ENCODE data around the gene ETNK2. TPM values are rescaled to one million over a fixed set of nuclear protein-coding genes. Genes with fewer than 3 reads are reported as not detected.

The ETNK2 gene
- total RNA-seq, 1 donor from 2014 or later = 6.8 TPM

DNA sequence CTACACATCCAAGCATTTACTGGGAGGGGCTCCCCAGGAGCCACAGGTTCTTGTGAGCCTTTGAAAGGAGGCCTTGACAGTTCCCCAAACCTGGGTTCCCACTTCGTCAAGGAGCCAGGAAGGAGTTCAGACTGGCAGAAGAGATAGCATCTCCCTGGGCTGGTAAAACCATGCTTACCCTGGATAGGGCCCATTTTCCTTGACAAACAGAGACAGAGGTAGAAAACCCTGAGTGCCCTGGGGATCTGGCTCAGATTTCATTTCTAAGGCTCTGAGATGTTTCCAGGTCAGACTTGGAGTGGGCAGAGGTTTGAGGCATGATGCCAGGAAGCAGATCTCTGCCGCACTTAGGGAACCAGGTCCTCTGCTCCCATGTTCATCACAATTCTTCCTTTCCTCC lies 2.7 kb downstream of the ETNK2 start:
- H3K27ac ChIP-seq (ENCODE audit: low read depth, low read length) = no peak overlapping the region
- H3K36me3 ChIP-seq (ENCODE audit: control insufficient read depth in 3 of 3, insufficient read depth in 3 of 3, low read length in 3 of 3) = no peaks in the 10 kb centered on the region
- H3K4me3 ChIP-seq (ENCODE audit: low read length in 3 of 3) = no peak overlapping the region
- H3K4me1 ChIP-seq (ENCODE audit: control insufficient read depth in 3 of 3, insufficient read depth in 3 of 3, low read length in 3 of 3) = peaks cover 5 to 18% (median 8%) of the 10 kb centered on the region in 3 donors
- no peak overlapping the region for H3K9ac ChIP-seq (ENCODE audit: low read depth in 1 of 3, low read length in 3 of 3)
- H3K27me3 ChIP-seq (ENCODE audit: control insufficient read depth in 3 of 3, insufficient read depth in 3 of 3, low read length in 3 of 3) = peaks cover 8 to 26% (median 15%) of the 10 kb centered on the region in 3 donors
- H3K9me3 ChIP-seq (ENCODE audit: control insufficient read depth in 3 of 3, low read length in 3 of 3) = no peaks in the 10 kb centered on the region

DNA sequence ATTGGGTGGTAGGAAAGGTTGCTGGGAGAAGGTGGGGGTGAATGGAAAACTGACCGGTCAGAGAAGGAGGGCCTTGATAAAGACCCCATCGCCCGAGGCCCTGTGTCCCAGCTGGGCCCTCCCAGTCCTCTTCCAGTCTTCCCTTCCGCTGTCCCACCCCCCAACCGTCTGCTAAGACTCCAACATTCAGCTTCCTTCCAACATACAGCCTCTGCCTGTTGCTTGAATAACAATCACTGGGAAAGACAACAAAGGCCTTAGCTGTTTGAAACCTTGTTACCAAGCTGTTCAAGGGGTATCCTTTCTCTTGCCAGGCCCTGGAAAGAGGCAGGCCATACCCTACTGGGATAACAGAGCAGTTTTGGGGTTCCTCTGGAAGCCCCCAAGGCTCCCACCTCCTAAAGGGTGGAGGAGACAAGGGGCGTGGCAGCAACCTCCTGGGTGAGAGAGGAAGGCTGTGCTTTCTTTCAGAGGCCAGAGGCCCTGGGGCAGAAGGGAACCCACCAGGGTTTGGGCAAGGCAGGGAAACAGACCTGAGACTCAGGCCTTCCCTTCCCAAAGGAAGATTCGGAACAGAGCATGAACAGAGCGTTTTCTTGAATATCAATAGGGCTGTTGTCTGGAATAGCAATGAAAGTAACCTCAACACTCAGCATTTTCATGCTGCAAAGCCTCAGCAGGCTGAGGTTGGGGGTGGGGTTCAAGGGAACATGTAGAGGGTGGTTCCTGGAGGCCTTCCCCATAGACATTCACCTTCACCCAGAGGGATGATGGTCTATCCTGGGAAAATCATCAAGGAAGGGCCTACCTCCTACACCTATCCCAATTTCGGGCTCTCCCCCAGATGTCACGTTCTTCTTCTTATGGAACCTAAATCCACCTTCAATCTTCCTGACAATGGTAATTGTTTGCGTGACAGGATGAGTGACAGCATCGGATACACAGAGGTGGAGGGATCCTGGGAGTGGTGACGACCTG lies 4.1 kb downstream of the ETNK2 start:
- no peak overlapping the region for H3K27ac ChIP-seq (ENCODE audit: low read depth, low read length)
- no peaks in the 10 kb centered on the region for H3K36me3 ChIP-seq (ENCODE audit: control insufficient read depth in 3 of 3, insufficient read depth in 3 of 3, low read length in 3 of 3)
- no peak overlapping the region for H3K9ac ChIP-seq (ENCODE audit: low read depth in 1 of 3, low read length in 3 of 3)
- no peaks in the 10 kb centered on the region for H3K9me3 ChIP-seq (ENCODE audit: control insufficient read depth in 3 of 3, low read length in 3 of 3)
- no peak overlapping the region for H3K4me3 ChIP-seq (ENCODE audit: low read length in 3 of 3)
- peaks cover 5 to 16% (median 7%) of the 10 kb centered on the region in 3 donors for H3K4me1 ChIP-seq (ENCODE audit: control insufficient read depth in 3 of 3, insufficient read depth in 3 of 3, low read length in 3 of 3)
- H3K27me3 ChIP-seq (ENCODE audit: control insufficient read depth in 3 of 3, insufficient read depth in 3 of 3, low read length in 3 of 3) = peaks cover 8 to 16% (median 11%) of the 10 kb centered on the region in 3 donors

DNA sequence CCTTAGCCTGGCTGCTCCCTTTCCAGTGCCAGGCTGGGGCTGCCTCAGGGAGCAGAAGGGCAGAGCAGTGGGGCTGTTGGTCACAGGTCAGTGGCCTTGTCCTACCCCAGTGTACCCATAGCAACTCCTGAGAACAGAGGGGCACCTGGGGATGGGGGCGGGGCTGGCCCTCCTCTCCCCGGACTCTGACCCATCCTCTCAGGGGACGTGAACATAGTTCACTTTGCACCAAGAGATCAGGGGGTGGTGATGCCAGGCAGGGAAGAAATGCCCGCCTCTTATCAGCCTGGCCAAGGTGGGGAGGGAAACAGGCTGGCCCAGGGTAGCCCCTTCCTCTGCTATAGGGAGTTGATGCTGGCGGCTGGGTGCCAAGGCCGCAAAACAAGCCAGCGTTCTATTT lies 4.9 kb downstream of the ETNK2 start:
- Histone ChIP-seq H3K4me1 (ENCODE audit: control insufficient read depth in 3 of 3, insufficient read depth in 3 of 3, low read length in 3 of 3) (peaks cover 0 to 10% (median 2%) of the 10 kb centered on the region in 3 donors), H3K9me3 (ENCODE audit: control insufficient read depth in 3 of 3, low read length in 3 of 3) (no peaks in the 10 kb centered on the region), H3K9ac (ENCODE audit: low read depth in 1 of 3, low read length in 3 of 3) (no peak overlapping the region), H3K4me3 (ENCODE audit: low read length in 3 of 3) (no peak overlapping the region), H3K36me3 (ENCODE audit: control insufficient read depth in 3 of 3, insufficient read depth in 3 of 3, low read length in 3 of 3) (no peaks in the 10 kb centered on the region), H3K27me3 (ENCODE audit: control insufficient read depth in 3 of 3, insufficient read depth in 3 of 3, low read length in 3 of 3) (peaks cover 4 to 10% (median 6%) of the 10 kb centered on the region in 3 donors), H3K27ac (ENCODE audit: low read depth, low read length) (no peak overlapping the region)

DNA sequence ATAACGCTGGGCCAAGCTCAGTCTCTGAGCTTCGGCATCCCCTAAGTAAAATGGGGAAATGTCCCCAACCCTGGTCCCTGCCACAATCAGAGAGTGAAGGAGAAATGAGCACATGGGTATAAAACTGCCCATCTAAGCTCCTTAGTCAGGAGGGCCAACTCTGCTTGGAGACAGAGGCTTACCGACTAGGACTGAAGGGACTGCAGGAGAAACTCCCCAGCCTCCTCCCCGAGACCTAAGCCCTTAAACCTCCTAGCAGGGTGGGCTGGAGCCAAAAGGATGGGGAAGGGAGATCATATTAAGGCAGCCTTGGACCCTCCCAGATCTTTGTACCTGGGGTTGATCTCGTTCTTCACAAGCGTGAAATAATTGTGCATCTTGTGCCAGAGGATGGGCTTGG lies 5.5 kb downstream of the ETNK2 start:
- H3K4me1 ChIP-seq (ENCODE audit: control insufficient read depth in 3 of 3, insufficient read depth in 3 of 3, low read length in 3 of 3) = peaks cover 0 to 10% (median 2%) of the 10 kb centered on the region in 3 donors
- no peak overlapping the region for H3K4me3 ChIP-seq (ENCODE audit: low read length in 3 of 3)
- no peaks in the 10 kb centered on the region for H3K36me3 ChIP-seq (ENCODE audit: control insufficient read depth in 3 of 3, insufficient read depth in 3 of 3, low read length in 3 of 3)
- no peak overlapping the region for H3K27ac ChIP-seq (ENCODE audit: low read depth, low read length)
- no peak overlapping the region for H3K9ac ChIP-seq (ENCODE audit: low read depth in 1 of 3, low read length in 3 of 3)
- H3K27me3 ChIP-seq (ENCODE audit: control insufficient read depth in 3 of 3, insufficient read depth in 3 of 3, low read length in 3 of 3) = peaks cover 5 to 10% (median 5%) of the 10 kb centered on the region in 3 donors
- H3K9me3 ChIP-seq (ENCODE audit: control insufficient read depth in 3 of 3, low read length in 3 of 3) = no peaks in the 10 kb centered on the region

DNA sequence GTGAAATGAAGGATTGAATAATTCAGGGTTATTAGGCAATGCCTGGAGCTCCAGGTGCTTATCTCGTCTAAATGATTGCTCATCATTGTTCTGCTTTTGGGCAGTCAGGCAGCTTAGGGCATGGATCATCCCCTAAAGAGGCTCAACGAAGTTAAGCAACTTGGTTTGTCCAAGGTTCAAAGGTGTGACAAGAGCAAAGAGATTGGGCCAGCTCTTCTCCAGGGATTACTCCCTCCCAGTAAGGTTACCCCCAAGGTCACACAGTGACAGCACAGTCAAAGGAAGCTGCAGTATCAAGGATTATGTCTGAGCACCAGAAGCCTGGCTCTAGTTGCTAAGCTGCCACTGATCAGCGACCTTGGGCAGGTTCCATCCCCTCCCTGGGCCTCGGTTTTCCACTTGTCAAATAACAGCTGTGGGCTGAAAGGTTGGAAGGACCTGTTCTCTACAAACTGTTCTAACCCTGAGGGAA lies 6.8 kb downstream of the ETNK2 start:
- no peaks in the 10 kb centered on the region for H3K36me3 ChIP-seq (ENCODE audit: control insufficient read depth in 3 of 3, insufficient read depth in 3 of 3, low read length in 3 of 3)
- no peak overlapping the region for H3K4me3 ChIP-seq (ENCODE audit: low read length in 3 of 3)
- peaks cover 0 to 7% (median 0%) of the 10 kb centered on the region in 3 donors for H3K4me1 ChIP-seq (ENCODE audit: control insufficient read depth in 3 of 3, insufficient read depth in 3 of 3, low read length in 3 of 3)
- no peak overlapping the region for H3K9ac ChIP-seq (ENCODE audit: low read depth in 1 of 3, low read length in 3 of 3)
- no peak overlapping the region for H3K27ac ChIP-seq (ENCODE audit: low read depth, low read length)
- peaks cover 2 to 3% (median 3%) of the 10 kb centered on the region in 3 donors for H3K27me3 ChIP-seq (ENCODE audit: control insufficient read depth in 3 of 3, insufficient read depth in 3 of 3, low read length in 3 of 3)
- H3K9me3 ChIP-seq (ENCODE audit: control insufficient read depth in 3 of 3, low read length in 3 of 3) = no peaks in the 10 kb centered on the region

DNA sequence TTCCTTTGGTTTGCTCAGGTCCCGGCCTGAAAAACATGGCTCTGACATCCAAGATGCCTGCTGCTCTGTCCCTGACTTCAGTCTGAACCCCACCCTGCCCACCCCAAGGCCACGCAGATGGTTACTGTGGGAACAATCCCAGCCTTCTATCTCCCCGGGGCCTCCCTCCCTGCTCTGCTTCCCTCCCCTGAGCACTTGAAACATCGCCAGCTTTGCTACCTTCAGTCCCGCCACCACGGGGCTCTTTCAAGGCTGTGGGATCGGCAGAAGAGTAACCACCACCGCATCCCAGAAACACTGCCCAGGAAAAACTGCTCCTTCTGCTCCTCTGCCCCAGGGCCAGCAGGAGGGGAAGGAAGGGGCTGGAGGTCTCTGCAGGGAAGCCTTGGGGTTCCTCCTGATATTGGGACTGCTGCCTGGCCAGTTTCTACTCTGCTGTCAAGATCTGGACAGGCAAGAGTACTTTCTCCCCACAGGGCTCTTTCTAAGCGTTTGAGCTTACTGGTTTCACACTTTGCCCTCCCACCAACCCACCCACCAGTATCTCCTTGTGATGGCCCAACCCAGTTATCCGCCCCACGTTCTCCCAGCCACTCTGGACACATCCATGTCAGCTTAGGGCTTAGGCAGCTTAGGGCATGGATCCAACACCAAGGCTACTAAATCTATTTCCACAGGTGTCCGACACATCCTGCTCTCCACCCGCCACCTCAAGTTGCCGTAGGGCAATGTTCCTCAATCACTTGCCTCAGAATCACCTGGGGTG lies 8.4 kb downstream of the ETNK2 start:
- Histone ChIP-seq H3K9ac (ENCODE audit: low read depth in 1 of 3, low read length in 3 of 3) (no peak overlapping the region), H3K4me1 (ENCODE audit: control insufficient read depth in 3 of 3, insufficient read depth in 3 of 3, low read length in 3 of 3) (peaks cover 0 to 3% (median 3%) of the 10 kb centered on the region in 3 donors), H3K4me3 (ENCODE audit: low read length in 3 of 3) (no peak overlapping the region), H3K27me3 (ENCODE audit: control insufficient read depth in 3 of 3, insufficient read depth in 3 of 3, low read length in 3 of 3) (peaks cover 0 to 3% (median 2%) of the 10 kb centered on the region in 3 donors), H3K36me3 (ENCODE audit: control insufficient read depth in 3 of 3, insufficient read depth in 3 of 3, low read length in 3 of 3) (no peaks in the 10 kb centered on the region), H3K9me3 (ENCODE audit: control insufficient read depth in 3 of 3, low read length in 3 of 3) (no peaks in the 10 kb centered on the region), H3K27ac (ENCODE audit: low read depth, low read length) (no peak overlapping the region)

DNA sequence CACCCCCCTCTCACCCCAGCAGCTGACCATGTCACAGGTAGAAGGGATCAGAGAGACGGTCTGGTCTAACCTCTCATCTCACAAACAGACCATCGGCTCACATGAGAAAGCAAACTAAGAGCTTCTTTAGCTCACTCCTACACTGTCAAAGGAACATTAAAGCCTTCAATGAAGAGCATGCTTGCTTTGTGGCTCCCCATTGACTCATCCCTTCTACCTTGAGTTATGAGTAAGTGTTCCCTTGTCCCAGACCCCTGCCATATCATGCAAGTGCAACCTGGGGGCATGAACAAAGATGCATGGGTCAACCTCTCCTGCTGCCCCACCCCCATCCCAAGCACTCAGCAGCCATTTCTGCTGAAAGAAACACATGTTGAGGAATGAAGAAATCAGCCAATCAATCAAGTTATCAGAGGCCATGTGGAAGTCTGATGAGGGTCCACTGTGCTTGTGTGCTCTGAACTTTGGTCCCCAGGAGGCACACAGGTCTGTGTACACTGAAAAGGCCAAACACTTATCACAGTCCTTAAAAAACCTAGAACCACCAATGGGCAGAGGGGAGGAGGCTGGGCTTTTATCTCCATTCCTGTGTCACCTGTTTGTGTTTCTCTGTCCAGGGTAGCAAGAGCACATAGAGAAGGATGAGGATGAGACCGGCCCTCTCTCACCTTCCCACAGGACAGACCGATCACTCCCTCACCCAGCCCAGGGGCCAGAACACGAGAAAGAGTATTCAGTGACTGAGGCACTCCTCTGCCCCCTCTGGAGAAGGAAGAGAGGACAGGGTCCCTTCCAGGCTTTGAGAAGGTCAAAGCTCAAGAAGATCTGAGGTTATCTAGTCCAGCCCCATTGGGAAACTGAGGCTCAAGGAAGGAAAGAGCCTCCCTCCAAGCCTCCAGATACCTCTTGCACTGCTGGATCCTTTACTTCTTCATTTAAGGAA lies 9.5 kb downstream of the ETNK2 start:
- peaks cover 0 to 3% (median 3%) of the 10 kb centered on the region in 3 donors for H3K4me1 ChIP-seq (ENCODE audit: control insufficient read depth in 3 of 3, insufficient read depth in 3 of 3, low read length in 3 of 3)
- no peak overlapping the region for H3K4me3 ChIP-seq (ENCODE audit: low read length in 3 of 3)
- no peak overlapping the region for H3K27ac ChIP-seq (ENCODE audit: low read depth, low read length)
- peaks cover 0 to 3% (median 0%) of the 10 kb centered on the region in 3 donors for H3K36me3 ChIP-seq (ENCODE audit: control insufficient read depth in 3 of 3, insufficient read depth in 3 of 3, low read length in 3 of 3)
- H3K27me3 ChIP-seq (ENCODE audit: control insufficient read depth in 3 of 3, insufficient read depth in 3 of 3, low read length in 3 of 3) = peaks cover 0 to 3% (median 2%) of the 10 kb centered on the region in 3 donors
- H3K9ac ChIP-seq (ENCODE audit: low read depth in 1 of 3, low read length in 3 of 3) = no peak overlapping the region
- no peaks in the 10 kb centered on the region for H3K9me3 ChIP-seq (ENCODE audit: control insufficient read depth in 3 of 3, low read length in 3 of 3)

DNA sequence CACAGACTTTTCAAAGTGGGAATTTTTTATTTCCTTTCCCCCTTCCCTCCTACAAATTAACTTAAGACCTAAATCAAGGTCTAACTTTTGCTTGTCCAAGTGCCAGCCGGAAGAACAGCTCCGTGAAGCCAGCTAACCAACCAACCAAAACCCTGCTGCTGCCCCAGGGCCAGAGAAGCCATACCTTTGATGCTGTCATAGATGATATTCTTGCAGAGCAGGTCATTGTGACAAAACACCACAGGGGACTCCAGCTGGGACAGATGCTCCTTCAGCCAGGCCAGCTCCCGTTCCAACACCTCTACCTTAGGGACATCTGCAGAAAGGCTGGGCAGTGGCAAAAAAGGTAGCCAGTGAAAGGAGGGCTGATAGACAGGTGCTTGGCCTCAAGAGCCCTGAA lies 10.7 kb downstream of the ETNK2 start:
- Histone ChIP-seq H3K36me3 (ENCODE audit: control insufficient read depth in 3 of 3, insufficient read depth in 3 of 3, low read length in 3 of 3) (peaks cover 0 to 3% (median 0%) of the 10 kb centered on the region in 3 donors), H3K4me1 (ENCODE audit: control insufficient read depth in 3 of 3, insufficient read depth in 3 of 3, low read length in 3 of 3) (peaks cover 0 to 3% (median 3%) of the 10 kb centered on the region in 3 donors), H3K27ac (ENCODE audit: low read depth, low read length) (no peak overlapping the region), H3K9ac (ENCODE audit: low read depth in 1 of 3, low read length in 3 of 3) (no peak overlapping the region), H3K4me3 (ENCODE audit: low read length in 3 of 3) (no peak overlapping the region), H3K9me3 (ENCODE audit: control insufficient read depth in 3 of 3, low read length in 3 of 3) (no peaks in the 10 kb centered on the region), H3K27me3 (ENCODE audit: control insufficient read depth in 3 of 3, insufficient read depth in 3 of 3, low read length in 3 of 3) (peaks cover 0 to 3% (median 2%) of the 10 kb centered on the region in 3 donors)

DNA sequence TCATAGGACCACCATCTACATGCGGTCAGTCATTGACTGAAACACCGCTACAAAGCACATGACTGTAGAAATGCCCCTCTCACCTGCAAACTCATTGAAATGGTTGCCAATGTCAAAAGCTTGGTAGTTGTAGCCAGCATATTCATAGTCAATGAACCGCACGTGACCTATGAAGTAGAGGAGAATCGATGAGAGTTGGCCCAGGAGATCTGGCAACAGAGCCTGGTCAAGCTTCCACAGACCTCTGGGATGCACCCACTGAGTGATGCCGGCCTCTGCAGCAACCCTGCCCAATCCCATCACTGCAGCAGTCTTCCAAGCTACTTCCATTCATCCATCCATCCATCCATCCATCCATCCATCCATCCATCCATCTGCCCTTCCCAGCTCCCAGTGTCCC lies 11.9 kb downstream of the ETNK2 start:
- no peaks in the 10 kb centered on the region for H3K9me3 ChIP-seq (ENCODE audit: control insufficient read depth in 3 of 3, low read length in 3 of 3)
- H3K36me3 ChIP-seq (ENCODE audit: control insufficient read depth in 3 of 3, insufficient read depth in 3 of 3, low read length in 3 of 3) = peaks cover 0 to 3% (median 0%) of the 10 kb centered on the region in 3 donors

More for the DNA sequence above, 11.9 kb downstream of the ETNK2 start:
- no peak overlapping the region for H3K27ac ChIP-seq (ENCODE audit: low read depth, low read length)
- H3K27me3 ChIP-seq (ENCODE audit: control insufficient read depth in 3 of 3, insufficient read depth in 3 of 3, low read length in 3 of 3) = peaks cover 0 to 3% (median 2%) of the 10 kb centered on the region in 3 donors
- H3K9ac ChIP-seq (ENCODE audit: low read depth in 1 of 3, low read length in 3 of 3) = no peak overlapping the region
- no peak overlapping the region for H3K4me3 ChIP-seq (ENCODE audit: low read length in 3 of 3)
- H3K4me1 ChIP-seq (ENCODE audit: control insufficient read depth in 3 of 3, insufficient read depth in 3 of 3, low read length in 3 of 3) = peaks cover 0 to 3% (median 3%) of the 10 kb centered on the region in 3 donors

All from skeletal muscle tissue (tissue), 4 donors.